ENCODE measurements around the gene CRABP2. TPM values are rescaled to one million over a fixed set of nuclear protein-coding genes. Genes with fewer than 3 reads are reported as not detected.

The CRABP2 gene
- total RNA-seq, 2 donors from 2014 or later: 1.5 TPM

GRCh38 chr1:156743367-156744302 lies 38.3 kb upstream of the CRABP2 start:
- ATAC-seq: no peak
- intact Hi-C loops (cut with DNase I): no loop called here
- no peak for DNase-seq

GRCh38 chr1:156742801-156743200 lies 37.4 kb upstream of the CRABP2 start:
- ATAC-seq (no peak), DNase-seq (no peak)
- intact Hi-C loops (cut with DNase I): no loop called here

DNA sequence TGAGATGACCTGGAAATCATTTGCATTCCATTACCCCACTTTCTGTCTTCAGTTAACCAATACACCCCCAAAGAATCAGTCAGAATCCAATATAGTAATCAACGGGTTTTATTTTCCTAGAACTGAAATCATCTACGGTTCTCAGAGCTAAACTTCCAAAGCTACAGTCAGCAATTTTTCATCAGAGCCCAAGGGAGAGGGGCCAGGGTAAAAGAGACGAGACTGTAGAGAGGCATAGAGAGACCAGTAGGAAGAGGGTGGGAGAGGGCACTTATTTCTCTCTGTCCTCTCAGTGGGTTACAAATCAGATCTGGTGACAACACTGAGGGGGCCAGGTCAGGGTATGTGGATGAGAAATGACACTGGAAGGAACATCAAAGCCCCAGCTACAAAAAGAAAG lies 36.6 kb upstream of the CRABP2 start:
- DNase-seq (no peak), ATAC-seq (no peak)
- intact Hi-C loops (cut with DNase I): no loop called here

DNA sequence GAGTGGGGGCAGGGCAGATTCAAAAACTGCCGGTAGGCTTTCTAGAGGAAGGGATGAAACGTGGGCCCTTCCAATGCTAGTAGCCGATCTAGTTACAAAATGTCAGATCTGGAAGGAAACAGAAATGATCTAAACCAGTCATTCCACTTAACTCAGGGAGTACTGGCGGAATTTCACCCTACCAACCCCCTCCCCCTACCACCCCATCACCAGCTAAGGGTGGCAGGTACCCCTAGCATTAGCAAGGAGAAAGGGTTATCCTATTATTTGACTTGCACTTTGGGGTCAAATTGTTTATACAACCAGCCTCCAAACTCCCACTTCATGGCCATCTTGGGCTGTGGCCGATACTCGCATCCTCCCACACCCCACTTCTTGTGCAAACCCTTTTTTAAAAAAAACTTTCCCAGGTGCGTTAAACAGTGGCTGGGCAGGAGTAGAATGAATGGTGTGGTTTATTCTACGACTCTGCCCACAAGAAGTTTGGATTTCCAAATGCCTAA lies 36.1 kb upstream of the CRABP2 start:
- no peak for ATAC-seq
- DNase-seq: no peak
- intact Hi-C loops (cut with DNase I): no loop called here

DNA sequence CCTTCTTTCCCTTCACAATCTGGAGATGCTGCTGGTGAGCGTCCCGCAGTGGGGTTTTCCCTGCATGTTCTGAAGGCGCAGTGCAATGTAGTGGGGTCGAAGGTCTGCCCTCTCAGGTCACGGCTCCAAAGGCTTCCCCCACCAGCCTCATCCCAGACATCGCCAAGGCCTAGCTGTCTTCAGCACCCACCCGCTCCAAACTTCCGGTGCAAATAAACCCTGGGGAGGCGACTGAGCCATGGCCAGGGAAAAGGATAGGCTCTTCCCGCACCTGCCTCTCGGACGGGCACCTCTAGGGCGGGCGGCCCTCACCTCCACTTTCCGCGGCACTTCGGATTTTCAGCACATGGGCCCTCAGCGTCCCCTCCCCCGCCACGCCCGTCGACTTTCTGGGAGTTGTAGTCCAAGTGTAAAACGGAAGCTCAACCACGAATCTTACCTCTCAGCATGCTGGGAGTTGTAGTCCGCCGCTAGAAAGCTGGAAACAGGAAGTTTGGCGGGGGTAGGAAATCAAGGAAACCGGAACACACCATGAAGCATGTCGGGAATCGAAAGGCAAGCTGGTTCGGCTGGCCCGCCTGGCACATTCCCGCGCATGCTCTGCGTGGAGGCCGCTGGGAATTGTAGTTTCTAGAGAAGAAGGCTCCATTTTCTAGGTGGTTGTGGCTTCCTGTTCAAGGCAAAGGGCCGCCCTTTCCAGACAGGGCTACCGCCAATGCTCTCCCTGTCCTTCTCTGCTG lies 35.5 kb upstream of the CRABP2 start, which contains the start of gene MRPL24:
Gene MRPL24 (minus strand): TSS at position 348 of the 740 bp plus-strand sequence. CDS start 2,384 bp downstream, outside the sequence.
- peak; percentile 95 for ATAC-seq
- intact Hi-C loops (cut with DNase I): no loop called here
- DNase-seq: peak; percentile 96

- intact Hi-C loops (cut with DNase I): no loop called here
- no peak for DNase-seq
- no peak for ATAC-seq
These were observed 34.9 kb upstream of the CRABP2 start for GRCh38 chr1:156740237-156740740.

DNA sequence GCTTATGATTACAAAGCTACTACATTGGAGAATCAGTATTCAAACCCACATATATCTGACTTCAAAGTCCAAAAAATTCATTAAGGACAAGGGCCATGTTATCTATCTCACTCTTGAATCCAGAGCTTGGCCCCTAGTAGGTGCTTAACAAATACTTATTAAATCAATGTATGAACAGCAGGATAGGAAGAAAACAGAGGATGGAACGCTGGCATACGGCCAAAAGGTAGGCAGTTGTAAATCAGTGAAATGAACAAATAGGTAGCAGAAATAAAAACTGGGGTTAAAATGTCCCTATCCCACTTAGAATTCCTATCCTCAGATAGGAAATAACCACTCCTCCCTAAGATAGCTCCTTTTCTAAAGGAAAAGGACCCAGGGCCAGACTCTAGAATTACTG lies 33.5 kb upstream of the CRABP2 start:
- ATAC-seq (no peak), DNase-seq (no peak)
- intact Hi-C loops (cut with DNase I): no loop called here

DNA sequence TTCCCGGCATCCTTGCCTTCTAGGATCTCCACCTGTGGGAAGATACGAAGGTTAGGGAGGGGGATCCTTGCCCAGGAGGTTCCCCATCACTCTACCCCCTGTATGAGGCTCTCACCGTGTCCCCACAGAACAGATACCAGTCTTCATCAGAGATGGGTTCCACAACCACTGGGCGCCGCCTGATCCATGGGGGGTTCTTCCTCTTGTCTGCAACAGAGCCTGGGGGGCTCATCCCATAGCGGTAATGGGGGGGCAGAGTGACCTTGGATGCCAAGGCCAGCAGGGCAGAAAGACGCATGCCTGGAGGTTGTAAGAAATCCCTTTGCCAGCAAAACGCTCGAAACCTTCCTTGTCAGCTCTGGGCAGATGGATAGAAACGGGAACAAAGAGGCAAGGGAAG lies 33.0 kb upstream of the CRABP2 start:
- intact Hi-C loops (cut with DNase I): no loop called here
- DNase-seq: no peak
- no peak for ATAC-seq

GRCh38 chr1:156733989-156734584 lies 28.7 kb upstream of the CRABP2 start:
- no peak for DNase-seq
- ATAC-seq: no peak

DNA sequence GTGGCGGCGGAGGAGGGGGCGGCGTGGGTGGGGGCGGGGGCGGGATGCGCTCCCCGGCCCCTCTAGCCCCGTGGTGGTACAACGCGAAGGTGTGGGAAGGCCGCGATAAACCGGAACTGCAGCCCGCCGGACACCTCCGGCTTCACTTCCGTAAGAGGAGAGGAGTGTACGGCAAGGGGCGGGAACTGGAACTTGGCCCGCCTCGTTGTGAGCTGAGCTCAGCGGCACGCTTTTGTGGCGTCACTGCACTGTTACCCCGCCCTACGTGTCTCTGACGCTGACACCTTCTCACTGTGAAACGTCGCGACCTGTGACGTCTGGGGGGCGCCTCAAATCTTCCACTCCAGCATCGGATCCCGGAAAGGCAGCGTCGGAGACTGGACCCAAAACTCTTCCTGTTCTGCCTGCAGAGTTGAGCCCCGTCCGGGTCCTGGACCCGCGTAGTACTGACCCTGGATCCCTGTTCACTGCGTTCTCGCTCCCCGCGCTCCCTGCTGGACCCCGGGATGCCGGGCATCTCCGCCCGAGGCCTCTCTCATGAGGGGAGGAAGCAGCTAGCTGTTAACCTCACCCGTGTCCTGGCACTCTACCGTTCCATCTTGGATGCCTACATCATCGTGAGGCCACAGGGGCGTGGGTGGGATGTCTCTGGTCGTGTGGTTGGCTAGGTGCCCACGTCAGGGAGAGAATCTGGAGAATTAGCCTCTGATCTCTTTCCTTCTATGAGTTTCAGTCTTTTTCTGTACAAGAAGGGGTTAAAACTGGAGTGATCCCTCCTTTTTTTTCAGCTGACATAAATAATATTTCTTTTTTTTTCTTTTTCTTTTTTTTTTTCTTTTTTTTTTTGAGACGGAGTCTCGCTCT lies 23.4 kb upstream of the CRABP2 start, which contains the start of gene ISG20L2:
Gene ISG20L2 (minus strand): TSS at position 168 of the 864 bp plus-strand sequence. CDS start 1,114 bp downstream, outside the sequence.
- ATAC-seq (peak; percentile 96 to 97), DNase-seq (peak; percentile 98)
- intact Hi-C loops (cut with DNase I): loop anchor here (5.0 kb wide), 2 partner anchors 37 to 38 kb away; partner anchors contain the start of gene PRCC (in 1 of the 2)

More at GRCh38 chr1:156733989-156734584, 28.7 kb upstream of the CRABP2 start:
- intact Hi-C loops (cut with DNase I): no loop called here

GRCh38 chr1:156727926-156728598 lies 22.7 kb upstream of the CRABP2 start, which contains the start of gene METTL25B:
Gene METTL25B (plus strand): TSS chr1:156728469. CDS start chr1:156729105, 636 bp downstream.
- peak; percentile 87 for DNase-seq
- intact Hi-C loops (cut with DNase I): loop anchor here (2.0 to 5.0 kb wide), 3 partner anchors 36 to 163 kb away; partner anchors contain the start of gene PRCC (in 1 of the 2)
- ATAC-seq: peak; percentile 81 to 86

- intact Hi-C loops (cut with DNase I): loop anchor here (2.0 to 5.0 kb wide), 3 partner anchors 35 to 163 kb away; partner anchors contain the start of gene PRCC (in 1 of the 2)
- ATAC-seq (no peak), DNase-seq (no peak)
These were observed 22.1 kb upstream of the CRABP2 start for GRCh38 chr1:156727492-156727891.

DNA sequence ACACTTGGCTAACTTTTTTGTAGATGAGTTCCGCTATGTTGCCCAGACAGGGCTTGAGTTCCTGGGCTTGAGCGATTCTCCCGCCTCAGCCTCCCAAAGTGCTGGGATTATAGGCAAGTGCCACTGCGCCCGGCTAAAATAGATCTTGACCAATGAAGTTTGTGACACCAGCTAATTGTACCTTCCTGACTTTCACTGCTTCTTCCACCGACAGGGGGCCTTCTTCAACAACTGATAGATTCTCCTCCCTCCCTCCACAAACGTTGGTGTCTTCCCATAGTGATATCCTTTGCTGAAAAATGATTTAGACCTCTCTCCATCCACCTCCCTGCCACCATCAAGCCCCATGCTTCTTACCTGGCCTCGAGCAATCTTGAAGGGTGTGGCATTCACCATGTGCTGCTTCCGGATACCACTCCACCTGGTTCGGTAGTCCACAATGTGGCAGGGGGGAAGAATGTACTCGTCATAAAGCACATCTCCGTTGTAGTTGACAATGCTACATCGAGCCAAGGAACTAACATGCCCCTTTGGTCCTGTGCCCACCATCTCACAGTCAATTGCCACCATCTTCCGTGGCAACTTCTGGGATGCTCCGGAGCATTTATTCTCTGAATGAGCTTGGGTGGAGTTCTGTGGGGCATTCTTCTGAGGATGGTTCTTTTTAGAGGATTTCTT lies 21.3 kb upstream of the CRABP2 start:
- ATAC-seq (no peak), DNase-seq (peak; percentile 50)
- intact Hi-C loops (cut with DNase I): loop anchor here (2.0 to 5.0 kb wide), 3 partner anchors 34 to 164 kb away; partner anchors contain the start of gene PRCC (in 1 of the 2)

DNA sequence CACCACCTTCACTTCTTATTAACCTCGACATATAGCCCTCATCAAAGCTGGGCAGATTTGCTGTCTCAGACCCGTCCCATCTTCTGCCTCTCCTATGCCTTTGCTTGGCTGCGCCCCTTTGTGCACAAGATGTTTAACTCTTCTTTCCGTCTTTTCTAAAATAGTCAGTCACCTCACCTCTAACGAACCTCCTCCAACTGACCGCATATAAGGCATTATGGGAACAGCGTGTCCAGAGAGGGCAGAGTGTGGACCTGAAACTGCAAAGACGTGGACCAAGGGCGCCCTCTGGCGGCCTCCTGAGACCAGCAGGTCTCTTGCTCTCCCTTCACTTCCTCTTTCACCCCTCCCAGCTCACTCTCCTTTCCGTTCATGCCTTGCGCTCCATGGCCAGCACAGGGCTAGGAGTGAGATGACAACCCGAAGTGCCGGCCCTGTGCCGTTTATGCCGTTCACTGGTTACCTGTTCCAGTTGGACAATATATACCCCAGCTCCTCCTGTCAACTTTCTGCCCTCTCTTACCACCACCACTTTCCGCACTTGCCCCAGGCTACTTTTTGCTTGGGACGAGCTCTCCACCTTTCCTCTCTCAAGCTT lies 20.4 kb upstream of the CRABP2 start:
- ATAC-seq: peak; percentile 66 to 70
- DNase-seq: peak; percentile 91
- intact Hi-C loops (cut with DNase I): loop anchor here (2.0 to 5.0 kb wide), 4 partner anchors 33 to 165 kb away; partner anchors contain the start of gene PRCC (in 1 of the 2)

GRCh38 chr1:156721535-156721934 lies 16.2 kb upstream of the CRABP2 start:
- intact Hi-C loops (cut with DNase I): no loop called here
- DNase-seq (no peak), ATAC-seq (no peak)

DNA sequence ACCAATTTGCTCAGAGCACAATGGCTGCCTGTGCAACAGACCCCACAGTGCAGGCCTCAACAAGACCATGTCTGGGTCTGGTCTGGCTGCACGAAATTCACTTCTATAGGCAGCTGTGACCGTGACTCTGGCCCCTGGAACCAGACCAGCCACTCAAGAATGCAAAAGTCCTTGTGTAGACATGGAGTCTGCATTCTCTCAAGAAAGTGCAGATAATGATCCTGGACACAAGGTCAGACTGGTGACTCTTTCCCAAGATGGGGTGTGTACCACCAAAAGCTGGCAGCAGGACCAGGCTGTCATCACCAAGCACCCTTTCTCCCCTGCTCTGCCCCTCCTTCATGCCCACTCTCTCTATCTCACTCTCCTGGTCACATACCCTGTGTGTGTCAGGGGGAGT lies 15.7 kb upstream of the CRABP2 start:
- intact Hi-C loops (cut with DNase I): no loop called here
- no peak for DNase-seq
- ATAC-seq: no peak

All from left cardiac atrium (tissue), 4 donors.